H1 (cell line): Measurements from ENCODE around the gene MARCHF9. TPM values are rescaled to one million over a fixed set of nuclear protein-coding genes. Genes with fewer than 3 reads are reported as not detected.

ENCODE experiments used
- CHD1 ChIP-seq: IDR thresholded peaks from 2 replicates; pipeline ENCODE4 v1.6.1; 2012; ENCODE audit warnings: low read depth, low read length, improper control_type of control experiment
- HDAC2 ChIP-seq, 2 experiments: fragments of 300-600 bp in 1 of 2; sonication (generic) in 1 of 2; IDR thresholded peaks; 2 replicates each; pipeline ENCODE4 v1.6.1; 2011 to 2012; ENCODE audit warnings: low read depth in 2 of 2, low read length in 2 of 2, mild to moderate bottlenecking in 2 of 2, moderate library complexity in 2 of 2, borderline replicate concordance in 1 of 2, inconsistent platforms in 1 of 2
- KDM4A ChIP-seq: IDR thresholded peaks from one replicate; pipeline ENCODE4 v1.7.1; 2012; ENCODE audit warnings: low read depth, mild to moderate bottlenecking, moderate library complexity, low read length, inconsistent platforms; ENCODE audit not compliant: severe bottlenecking
- RBBP5 ChIP-seq: IDR thresholded peaks from 2 replicates; pipeline ENCODE4 v1.7.1; 2012; ENCODE audit warnings: low read depth, mild to moderate bottlenecking, inconsistent platforms, low read length, moderate library complexity, borderline replicate concordance
- SP4 ChIP-seq: IDR thresholded peaks from 2 replicates; pipeline ENCODE4 v1.6.1; 2012; ENCODE audit warnings: low read length, inconsistent platforms
- SRF ChIP-seq: IDR thresholded peaks from 2 replicates; pipeline ENCODE4 v1.6.1; 2011; ENCODE audit warnings: mild to moderate bottlenecking, low read depth, low read length, moderate library complexity
- polyA plus RNA-seq, 7 experiments: library from polyadenylated mRNA; depleted of rRNA in 3 of 7; stranded (reverse) in 5 of 7; unstranded in 2 of 7; fragments of >200 nt in 5 of 7; fragments of 200-250 nt in 2 of 7; gene quantifications; 1 replicate in 5 of 7; 2 replicates in 1 of 7; 4 replicates in 1 of 7; pipeline versions ENCODE4 v1.2.1 to v1.2.3, GENCODE V29; 2011 to 2013; ENCODE audit warnings: missing spikeins in 2 of 7, mixed read lengths in 2 of 7
- total RNA-seq: library from RNA; stranded (reverse); fragmentation: NEBNext Ultra II Directional; extraction: Animal tissue kit (Norgen Biotek cat#: 25700); gene quantifications from 2 replicates; pipeline ENCODE4 v1.2.1, GENCODE V29; 2021
- TF ChIP-seq, protein P1 (sequence below): IDR thresholded peaks from 2 replicates; pipeline ENCODE4 v1.6.1; 2012; ENCODE audit warnings: low read length, inconsistent platforms

Gene MARCHF9
- total and polyA plus RNA-seq, 2 of the 8 experiments (the other 6 are each of a cell fraction or from before 2014, with no cell fraction given): 6.4 to 7.8 TPM

GRCh38 chr12:57782243-57782607 is 27.3 kb downstream of the MARCHF9 start (continued):
- TF ChIP-seq, protein P1, sequence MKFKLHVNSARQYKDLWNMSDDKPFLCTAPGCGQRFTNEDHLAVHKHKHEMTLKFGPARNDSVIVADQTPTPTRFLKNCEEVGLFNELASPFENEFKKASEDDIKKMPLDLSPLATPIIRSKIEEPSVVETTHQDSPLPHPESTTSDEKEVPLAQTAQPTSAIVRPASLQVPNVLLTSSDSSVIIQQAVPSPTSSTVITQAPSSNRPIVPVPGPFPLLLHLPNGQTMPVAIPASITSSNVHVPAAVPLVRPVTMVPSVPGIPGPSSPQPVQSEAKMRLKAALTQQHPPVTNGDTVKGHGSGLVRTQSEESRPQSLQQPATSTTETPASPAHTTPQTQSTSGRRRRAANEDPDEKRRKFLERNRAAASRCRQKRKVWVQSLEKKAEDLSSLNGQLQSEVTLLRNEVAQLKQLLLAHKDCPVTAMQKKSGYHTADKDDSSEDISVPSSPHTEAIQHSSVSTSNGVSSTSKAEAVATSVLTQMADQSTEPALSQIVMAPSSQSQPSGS: no peak
- TF ChIP-seq KDM4A (no peak), CHD1 (no peak), SRF (no peak), RBBP5 (no peak), SP4 (no peak), HDAC2 (IDR thresholded peaks at IDR 0.05; ENCODE audit: borderline replicate concordance in 1 of 2, low read depth in 2 of 2, low read length in 2 of 2) (no peak)
